Measurements from ENCODE around the gene GLTP.

DNA sequence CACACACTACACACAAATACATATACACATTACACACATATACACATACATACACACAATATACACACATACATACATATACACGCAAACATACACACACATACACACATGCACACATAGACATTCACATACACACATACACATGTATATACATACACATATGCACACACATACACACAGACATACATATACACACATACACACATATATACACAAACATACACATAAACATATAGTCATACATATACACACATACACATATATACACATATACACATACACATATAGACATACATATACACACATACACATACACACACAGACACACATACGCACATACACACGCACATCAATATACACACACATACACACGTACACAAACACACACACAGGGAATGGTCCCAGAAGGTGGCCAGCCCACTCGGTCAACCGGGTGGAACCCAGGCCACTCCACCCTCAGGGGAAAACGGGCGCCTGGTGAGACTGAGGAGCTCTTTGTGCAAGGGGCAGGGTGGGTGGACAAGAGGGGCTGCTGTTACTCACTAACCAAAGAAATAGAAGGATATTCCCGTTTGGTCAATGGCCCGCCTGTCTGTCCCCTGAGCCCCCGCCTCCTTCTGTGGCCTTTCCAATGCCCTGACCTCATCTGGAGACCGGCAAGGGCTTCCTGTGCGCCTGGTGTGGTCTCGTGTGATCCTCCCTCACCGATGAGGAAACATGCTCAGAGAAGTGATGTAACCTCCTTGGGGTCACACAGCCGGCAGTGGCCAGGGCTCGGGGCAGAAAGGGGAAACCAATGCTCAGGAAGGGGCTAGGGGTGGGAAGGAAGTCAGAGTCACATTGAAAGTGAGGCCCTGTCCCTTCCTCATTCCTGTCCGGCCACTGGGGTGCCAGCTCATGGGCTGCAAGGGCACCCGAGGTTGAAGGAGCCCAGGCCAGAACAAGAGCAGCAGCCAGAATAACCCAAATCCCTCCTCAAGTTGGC is 52.5 kb downstream of the GLTP start:
- TF ChIP-seq, protein P1, sequence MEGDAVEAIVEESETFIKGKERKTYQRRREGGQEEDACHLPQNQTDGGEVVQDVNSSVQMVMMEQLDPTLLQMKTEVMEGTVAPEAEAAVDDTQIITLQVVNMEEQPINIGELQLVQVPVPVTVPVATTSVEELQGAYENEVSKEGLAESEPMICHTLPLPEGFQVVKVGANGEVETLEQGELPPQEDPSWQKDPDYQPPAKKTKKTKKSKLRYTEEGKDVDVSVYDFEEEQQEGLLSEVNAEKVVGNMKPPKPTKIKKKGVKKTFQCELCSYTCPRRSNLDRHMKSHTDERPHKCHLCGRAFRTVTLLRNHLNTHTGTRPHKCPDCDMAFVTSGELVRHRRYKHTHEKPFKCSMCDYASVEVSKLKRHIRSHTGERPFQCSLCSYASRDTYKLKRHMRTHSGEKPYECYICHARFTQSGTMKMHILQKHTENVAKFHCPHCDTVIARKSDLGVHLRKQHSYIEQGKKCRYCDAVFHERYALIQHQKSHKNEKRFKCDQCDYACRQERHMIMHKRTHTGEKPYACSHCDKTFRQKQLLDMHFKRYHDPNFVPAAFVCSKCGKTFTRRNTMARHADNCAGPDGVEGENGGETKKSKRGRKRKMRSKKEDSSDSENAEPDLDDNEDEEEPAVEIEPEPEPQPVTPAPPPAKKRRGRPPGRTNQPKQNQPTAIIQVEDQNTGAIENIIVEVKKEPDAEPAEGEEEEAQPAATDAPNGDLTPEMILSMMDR (conservative IDR thresholded peaks at IDR 0.05 in 1 of 2, IDR thresholded peaks at IDR 0.05 in 1 of 2; ENCODE audit: extremely low read depth in 1 of 2, insufficient read depth in 1 of 2, low read depth in 1 of 2, low read length in 2 of 2) = no peak
- no peak for TF ChIP-seq EZH2 (IDR thresholded peaks at IDR 0.05; ENCODE audit: borderline replicate concordance, low read length)

Measured in mammary epithelial cell (primary cell).